RKO (cell line): ENCODE measurements around the gene C12orf60.
A peak's percentile ranks its signal among the peaks of the same experiment; 100 is the strongest.

Experiments used
- DNase-seq: peaks from one replicate; pipeline ENCODE4 v3.0.0-alpha.2; 2016; ENCODE audit warnings: low spot score

C12orf60 gene

GRCh38 chr12:14777271-14777670 is 26.2 kb upstream of the C12orf60 start:
- DNase-seq: peak; percentile 23

- DNase-seq: no peak
Measured at GRCh38 chr12:14779834-14780233, 23.6 kb upstream of the C12orf60 start.

DNA sequence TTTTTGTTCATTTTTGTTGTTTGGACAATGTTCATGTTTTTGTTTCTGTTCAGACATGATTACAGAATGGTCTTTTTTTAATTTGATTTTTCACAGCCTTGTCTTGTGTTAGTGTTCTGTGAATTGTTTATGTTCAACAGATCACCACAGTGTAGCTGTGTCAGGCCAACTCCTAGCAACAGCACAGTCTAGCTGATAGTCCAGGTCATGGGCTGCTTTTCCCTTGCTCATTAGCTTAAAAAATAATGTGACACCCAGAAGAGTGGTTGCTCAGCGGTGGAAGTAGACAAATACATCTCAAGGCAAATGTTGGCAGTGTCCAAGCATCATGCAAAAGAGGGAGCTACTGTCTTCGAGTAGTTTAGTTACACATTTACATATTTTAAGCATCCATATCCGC is 22.6 kb upstream of the C12orf60 start:
- no peak for DNase-seq

DNA sequence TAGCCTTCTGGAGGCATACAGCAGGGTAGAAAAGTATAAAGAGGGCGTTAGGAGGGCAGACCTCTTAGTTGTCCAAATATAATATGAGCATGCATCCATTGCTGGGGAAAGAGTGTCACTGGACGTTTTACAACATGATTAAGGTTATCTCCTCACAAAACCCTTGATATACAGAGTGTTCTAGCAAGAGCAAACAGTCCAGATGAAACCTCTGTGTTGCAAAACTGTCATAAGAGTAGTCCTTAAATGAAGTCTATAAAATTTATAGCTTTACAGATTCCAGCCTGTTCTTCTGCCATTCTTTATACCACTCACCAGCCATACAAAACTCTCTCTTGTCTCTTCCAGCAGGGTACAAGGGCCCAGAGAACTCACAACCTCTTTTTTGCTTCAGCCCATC is 21.9 kb upstream of the C12orf60 start:
- DNase-seq: no peak

DNA sequence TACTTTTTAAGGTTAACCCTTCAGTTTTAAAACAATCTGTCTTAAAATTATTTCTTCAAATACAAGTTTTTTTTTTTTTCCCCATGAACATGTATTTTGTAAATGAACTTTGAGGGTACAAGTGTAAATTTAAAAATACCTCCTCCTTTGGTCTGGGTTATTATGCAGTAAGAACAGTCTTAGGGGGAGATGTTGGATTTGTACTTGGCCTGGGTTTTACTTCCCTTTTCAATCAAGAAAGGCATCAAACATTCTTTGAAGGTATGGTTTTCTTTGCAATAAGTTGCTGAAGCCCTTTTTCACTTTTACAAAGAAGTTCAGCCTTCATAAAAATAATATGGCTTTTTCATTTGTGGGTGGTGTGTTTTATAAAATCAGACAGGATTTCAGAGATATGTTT is 20.7 kb upstream of the C12orf60 start:
- DNase-seq: no peak

GRCh38 chr12:14784471-14784870 is 19.0 kb upstream of the C12orf60 start:
- DNase-seq: no peak

- DNase-seq: no peak
Measured at GRCh38 chr12:14785568-14785967, 17.9 kb upstream of the C12orf60 start.

GRCh38 chr12:14795028-14795448 is 8.4 kb upstream of the C12orf60 start:
- no peak for DNase-seq

DNA sequence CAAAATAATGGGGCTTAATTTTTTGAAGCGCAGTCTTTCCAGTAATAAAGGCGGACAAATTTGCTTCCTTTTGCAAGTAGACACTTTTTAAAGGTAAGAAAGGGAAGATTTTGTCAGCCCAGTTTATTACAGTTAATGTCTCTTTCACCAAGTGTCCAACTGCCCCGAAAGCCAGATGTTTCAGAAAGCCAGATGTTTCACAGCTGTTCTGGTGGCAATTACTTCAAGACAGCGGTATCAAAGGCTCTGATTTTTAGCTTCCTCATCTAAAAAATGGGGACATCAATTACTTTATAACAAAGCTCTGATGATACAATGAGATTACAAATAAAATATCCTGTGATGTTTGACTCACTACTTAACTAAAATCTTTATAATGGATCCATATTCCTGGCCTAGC is 1.2 kb upstream of the C12orf60 start:
- DNase-seq: no peak

DNA sequence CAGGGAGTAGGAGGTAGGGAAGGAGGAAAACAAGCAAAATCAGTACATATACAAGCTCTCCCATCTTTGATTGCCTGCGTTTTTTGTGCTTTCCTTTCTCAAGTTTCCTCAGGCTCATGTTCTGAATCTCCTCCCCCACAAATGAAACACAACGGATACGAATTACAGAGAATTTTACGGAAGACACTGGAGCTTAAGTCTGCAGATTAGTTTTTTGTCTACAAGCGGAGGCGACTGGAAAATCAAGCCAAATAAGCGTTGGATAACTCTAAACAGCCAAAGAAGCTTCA is 804 bp upstream of the C12orf60 start:
- no peak for DNase-seq

DNA sequence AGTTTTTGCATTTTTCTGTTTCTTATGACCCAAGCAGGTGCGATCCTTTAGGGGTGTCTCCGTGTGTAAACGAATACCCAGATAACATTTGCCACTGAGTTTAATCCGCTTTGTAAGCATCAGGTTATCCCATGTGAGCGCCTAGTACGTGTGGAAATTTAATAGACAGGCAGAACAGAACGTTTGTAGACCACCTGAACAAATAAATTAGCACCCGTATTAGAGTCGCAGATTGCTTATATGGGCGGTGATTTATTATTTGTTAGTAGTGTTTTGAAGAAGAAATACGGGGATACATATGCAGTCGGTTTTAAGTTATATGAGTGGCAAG is 325 bp downstream of the C12orf60 start:
- no peak for DNase-seq

DNA sequence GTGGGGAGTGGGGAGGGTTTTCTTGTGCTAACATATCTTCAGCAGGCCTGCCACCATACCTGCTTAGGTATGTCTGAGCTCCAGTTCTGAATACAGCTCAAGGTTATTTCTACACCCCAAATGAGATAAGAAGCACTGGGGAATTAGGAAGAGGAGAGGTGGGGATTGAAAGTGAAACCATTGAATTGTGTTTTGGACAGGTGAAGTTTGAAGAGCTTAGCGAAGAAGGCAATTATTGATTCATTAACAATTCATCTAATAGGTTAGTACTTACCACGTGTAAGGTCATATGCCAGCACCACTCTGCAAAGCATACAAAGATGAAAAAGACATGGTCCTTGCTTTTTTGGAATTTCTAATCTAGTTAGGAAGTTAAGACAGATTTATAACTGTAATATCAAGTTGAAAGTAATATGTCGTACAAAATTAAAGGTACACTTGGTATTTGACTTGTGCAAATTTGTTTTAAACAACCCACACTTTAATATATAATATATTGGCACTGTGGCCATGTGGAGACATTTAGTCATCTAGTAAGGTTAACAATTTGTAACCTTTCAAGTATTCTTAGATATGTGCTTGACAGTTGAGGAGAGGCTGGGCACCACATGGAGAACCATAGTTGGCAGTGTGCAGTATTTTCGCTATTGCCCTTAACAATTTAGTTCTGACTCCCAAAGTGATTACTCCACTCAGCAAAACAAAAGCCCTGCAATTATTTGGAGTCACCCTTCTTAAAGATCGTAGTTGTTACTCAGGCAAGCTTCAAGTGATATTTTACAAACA is 6.9 kb downstream of the C12orf60 start:
- no peak for DNase-seq

DNA sequence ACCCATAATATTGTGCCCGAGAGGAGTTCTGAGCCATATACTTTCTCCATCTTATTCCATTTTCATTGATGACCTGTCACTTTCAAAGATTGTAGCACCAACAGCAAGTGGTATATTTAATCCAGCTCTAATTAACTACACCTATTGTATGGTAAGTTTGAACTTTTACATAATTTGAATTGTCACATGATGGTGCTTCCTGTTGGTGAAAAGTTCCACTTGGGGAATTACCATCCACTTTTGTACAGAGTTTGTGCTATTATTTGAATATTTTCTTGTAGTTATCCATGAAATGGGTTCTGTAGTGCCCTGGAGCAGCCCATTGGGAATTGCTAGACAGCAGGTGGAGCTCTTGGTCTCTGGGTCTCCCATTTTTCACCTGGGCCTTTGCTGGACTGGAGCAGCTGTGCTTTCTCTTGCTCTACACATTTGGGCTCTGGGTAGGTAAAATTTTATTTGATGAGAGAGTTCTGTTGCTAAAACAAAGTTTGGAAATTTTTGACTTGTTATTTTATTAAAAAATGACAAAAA is 7.5 kb downstream of the C12orf60 start:
- DNase-seq: peak; percentile 27

GRCh38 chr12:14811486-14811885 is 8.0 kb downstream of the C12orf60 start:
- no peak for DNase-seq

GRCh38 chr12:14814014-14814413 is 10.5 kb downstream of the C12orf60 start, which contains the start of gene SMCO3:
Gene SMCO3, minus strand, starts transcription at chr12:14814182. Its CDS starts 7,502 bp downstream, at chr12:14806680.
- no peak for DNase-seq

DNA sequence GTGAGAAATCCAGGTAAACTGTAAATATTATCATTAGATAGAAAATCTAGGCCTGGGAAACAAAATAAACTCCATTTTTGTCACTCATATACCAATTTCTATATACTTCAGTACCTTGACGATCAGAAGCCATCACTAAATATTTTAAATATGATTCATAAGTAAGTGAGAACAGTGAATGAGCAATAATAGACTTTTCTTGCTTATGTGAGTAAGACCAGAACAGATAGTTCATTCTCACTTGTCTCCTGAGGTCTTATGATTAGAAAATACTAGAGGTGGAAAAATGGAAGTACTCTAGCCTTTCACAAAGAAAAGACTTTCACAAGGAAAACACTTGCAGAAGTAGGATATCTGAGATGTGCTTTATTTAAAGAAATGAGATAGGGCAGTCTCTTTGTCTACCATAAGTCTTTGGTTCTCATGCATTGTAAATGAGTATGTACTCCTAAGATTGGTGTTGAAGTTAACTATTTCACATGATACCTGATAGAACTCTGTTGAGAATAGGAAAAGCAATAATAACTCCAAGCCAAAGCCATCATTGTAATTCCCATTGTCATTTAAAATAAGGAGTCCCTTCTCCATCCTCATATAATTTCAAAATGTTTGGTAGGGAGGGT is 20.7 kb downstream of the C12orf60 start:
- DNase-seq: peak; percentile 52

DNA sequence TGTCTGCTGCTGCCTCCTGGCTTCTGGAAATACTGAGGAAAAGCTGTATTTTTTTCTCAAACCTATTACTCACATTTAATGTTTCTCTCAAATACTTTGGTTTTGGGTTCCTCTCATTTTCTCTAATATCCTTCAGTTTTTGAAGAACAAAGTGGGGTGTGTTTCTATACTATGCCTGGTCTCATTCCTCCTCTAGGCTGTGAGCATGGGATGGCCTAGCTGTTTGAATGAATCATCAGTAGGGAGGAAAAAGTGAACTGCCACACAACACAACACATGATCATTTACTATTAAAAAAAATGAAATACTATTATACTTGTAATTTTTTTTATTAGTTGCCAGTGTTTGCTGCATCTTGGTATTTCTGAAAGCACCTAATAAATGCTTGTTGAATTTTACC is 21.8 kb downstream of the C12orf60 start:
- DNase-seq: no peak

- DNase-seq: no peak
Measured at GRCh38 chr12:14826491-14826890, 23.0 kb downstream of the C12orf60 start.

DNA sequence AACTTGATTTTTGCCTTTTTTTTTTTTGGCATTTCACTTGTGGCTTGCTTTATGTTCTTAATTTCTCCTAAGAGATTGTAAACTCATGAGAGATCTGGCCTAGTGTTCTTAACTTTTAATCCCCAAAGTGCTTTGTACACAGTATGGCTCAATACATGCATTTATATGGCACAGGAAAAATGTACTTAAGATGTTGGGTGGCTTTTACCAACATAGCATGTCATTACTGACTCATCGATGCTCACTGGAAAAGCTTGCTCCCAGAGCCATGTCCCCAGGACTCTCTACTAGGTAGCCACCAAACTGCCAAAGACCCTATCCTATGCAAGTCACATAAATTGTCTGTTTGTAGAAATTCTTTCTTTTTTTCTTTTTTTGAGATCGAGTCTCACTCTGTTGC is 23.6 kb downstream of the C12orf60 start:
- no peak for DNase-seq

- DNase-seq: peak; percentile 53
Measured at GRCh38 chr12:14828892-14829291, 25.4 kb downstream of the C12orf60 start.

DNA sequence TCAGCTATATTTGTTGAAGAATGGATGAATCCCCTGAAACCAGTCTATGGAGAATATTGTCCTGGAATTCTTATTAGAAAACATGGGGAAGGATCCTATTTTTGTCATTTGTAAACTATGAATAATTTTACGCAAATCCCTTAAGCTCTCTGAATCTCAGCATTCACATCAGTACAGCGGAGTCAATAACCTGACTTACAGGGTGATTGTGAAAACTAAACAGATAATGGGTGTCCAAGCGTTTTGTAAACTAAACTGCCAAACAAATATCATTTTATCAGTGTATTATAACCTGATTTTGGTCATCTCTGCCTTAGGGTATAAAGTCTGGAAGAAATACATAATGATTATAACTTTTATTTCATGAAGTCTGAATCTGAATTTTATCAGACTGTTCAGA is 29.9 kb downstream of the C12orf60 start:
- no peak for DNase-seq

DNA sequence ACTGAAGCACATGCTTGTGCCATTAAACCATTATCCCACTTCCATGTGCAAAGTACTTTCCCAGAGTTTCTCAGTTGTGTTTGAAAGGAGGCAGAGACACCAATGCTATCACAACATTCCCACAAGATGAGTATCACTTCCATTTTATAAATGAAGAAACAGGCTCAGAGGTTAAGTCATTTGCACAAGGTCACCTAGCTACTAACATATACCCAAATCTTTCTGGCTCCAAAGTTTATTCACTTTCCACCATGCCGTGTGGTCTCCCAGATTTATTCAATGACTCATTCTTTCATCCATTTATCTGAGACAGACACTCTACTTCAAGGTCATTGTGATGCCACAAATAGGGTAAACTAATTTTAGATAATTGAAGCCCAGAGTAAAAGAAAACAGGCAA is 30.5 kb downstream of the C12orf60 start:
- no peak for DNase-seq

- no peak for DNase-seq
Measured at GRCh38 chr12:14834509-14834908, 31.0 kb downstream of the C12orf60 start.
